PC-3 (cell line): Measurements from ENCODE around the gene FBXO30. TPM values are rescaled to one million over a fixed set of nuclear protein-coding genes. Genes with fewer than 3 reads are reported as not detected.

ENCODE experiments used
- ATAC-seq: fragments of 200-7000 bp; cut with Tn5 transposase; 2 replicates; pipeline ENCODE4 v1.9.1; 2020; ENCODE audit warnings: mild to moderate bottlenecking, moderate library complexity
- BruUV-seq: library from RNA; stranded (reverse); fragments of 400-500 nt; replicated peaks from 2 replicates; lab custom pipeline; 2021; lab: Mats Ljungman, UMichigan
- CTCF ChIA-PET: fragments of 300-600 bp; sonication (Branson Sonifier 250); formaldehyde crosslinking; loops from one replicate; lab custom pipeline; 2022; ENCODE audit warnings: antibody characterized with exemption; lab: Charles Lee
- POLR2A ChIA-PET: fragments of 300-600 bp; sonication (Branson Sonifier 250); formaldehyde crosslinking; loops from one replicate; lab custom pipeline; 2022; ENCODE audit warnings: antibody characterized with exemption; ENCODE audit not compliant: unreplicated experiment; lab: Charles Lee
- DNase-seq: peaks from one replicate; pipeline ENCODE4 v3.0.0-alpha.2; 2015
- H2AFZ ChIP-seq: fragments of 300-600 bp; sonication (generic); 2 replicates; pipeline ENCODE4 v1.6.0; 2016; ENCODE audit warnings: antibody characterized with exemption, low read length
- H3F3A ChIP-seq: fragments of 300-600 bp; sonication (generic); one replicate; pipeline ENCODE4 v1.6.0; 2017; ENCODE audit warnings: antibody characterized with exemption, low read length, control low read depth, mild to moderate bottlenecking; ENCODE audit not compliant: unreplicated experiment
- H3K27ac ChIP-seq: fragments of 300-600 bp; sonication (generic); 2 replicates; pipeline ENCODE4 v1.5.1; 2016; ENCODE audit warnings: mild to moderate bottlenecking, low read length
- H3K27me3 ChIP-seq: fragments of 300-600 bp; sonication (generic); 2 replicates; pipeline ENCODE4 v1.6.1; 2016; ENCODE audit warnings: low read length, mixed read lengths
- H3K36me3 ChIP-seq: fragments of 300-600 bp; sonication (generic); 2 replicates; pipeline ENCODE4 v1.6.1; 2016; ENCODE audit warnings: low read depth, mixed run types, low read length, mixed read lengths
- H3K4me1 ChIP-seq: fragments of 300-600 bp; sonication (generic); 2 replicates; pipeline ENCODE4 v1.5.1; 2016; ENCODE audit warnings: low read length; ENCODE audit not compliant: insufficient read depth
- H3K4me2 ChIP-seq: fragments of 300-600 bp; sonication (generic); 2 replicates; pipeline ENCODE4 v1.6.0; 2016; ENCODE audit warnings: low read length
- H3K4me3 ChIP-seq: fragments of 300-600 bp; sonication (generic); 2 replicates; pipeline ENCODE4 v1.5.1; 2016; ENCODE audit warnings: mild to moderate bottlenecking, low read length, mixed read lengths
- H3K79me2 ChIP-seq: fragments of 300-600 bp; sonication (generic); 2 replicates; pipeline ENCODE4 v1.6.1; 2017; ENCODE audit warnings: low read length, mixed read lengths
- H3K9ac ChIP-seq: fragments of 300-600 bp; sonication (generic); 2 replicates; pipeline ENCODE4 v1.6.0; 2016; ENCODE audit warnings: mild to moderate bottlenecking, low read length
- H3K9me2 ChIP-seq: fragments of 300-600 bp; sonication (generic); replicated peaks from 2 replicates; pipeline ENCODE4 v1.6.1; 2016; ENCODE audit warnings: mixed run types, low read length, mixed read lengths
- H3K9me3 ChIP-seq: fragments of 300-600 bp; sonication (generic); 2 replicates; pipeline ENCODE4 v1.6.1; 2016; ENCODE audit warnings: low read length, mixed read lengths
- H4K20me1 ChIP-seq: fragments of 300-600 bp; sonication (generic); 2 replicates; pipeline ENCODE4 v1.6.1; 2016; ENCODE audit warnings: low read length, mixed read lengths
- EZH2 ChIP-seq: fragments of 300-600 bp; sonication (generic); IDR thresholded peaks from one replicate; pipeline ENCODE4 v1.6.1; 2017; ENCODE audit warnings: antibody characterized with exemption, mild to moderate bottlenecking, low read length; ENCODE audit not compliant: unreplicated experiment
- EZH2phosphoT487 ChIP-seq: fragments of 300-600 bp; sonication (generic); IDR thresholded peaks from 2 replicates; pipeline ENCODE4 v1.6.1; 2018; ENCODE audit warnings: mild to moderate bottlenecking, antibody characterized with exemption, low read length, borderline replicate concordance
- intact Hi-C: fragments of 100-400 bp; cut with micrococcal nuclease; formaldehyde crosslinking; loops from 2 replicates; pipeline ENCODE4 v1.9.0; 2023
- total RNA-seq: library from RNA; depleted of rRNA; stranded (reverse); fragments of >200 nt; gene quantifications from 2 replicates; pipeline ENCODE4 v1.2.3, GENCODE V29; 2014
- TF ChIP-seq, protein P1 (sequence below): fragments of 300-600 bp; sonication (generic); conservative IDR thresholded peaks from 2 replicates; pipeline ENCODE4 v1.5.1; 2017; ENCODE audit warnings: antibody characterized with exemption, low read depth, mild to moderate bottlenecking, low read length

The FBXO30 gene
- total RNA-seq, 1 experiment from 2014 or later = 2.5 TPM

DNA sequence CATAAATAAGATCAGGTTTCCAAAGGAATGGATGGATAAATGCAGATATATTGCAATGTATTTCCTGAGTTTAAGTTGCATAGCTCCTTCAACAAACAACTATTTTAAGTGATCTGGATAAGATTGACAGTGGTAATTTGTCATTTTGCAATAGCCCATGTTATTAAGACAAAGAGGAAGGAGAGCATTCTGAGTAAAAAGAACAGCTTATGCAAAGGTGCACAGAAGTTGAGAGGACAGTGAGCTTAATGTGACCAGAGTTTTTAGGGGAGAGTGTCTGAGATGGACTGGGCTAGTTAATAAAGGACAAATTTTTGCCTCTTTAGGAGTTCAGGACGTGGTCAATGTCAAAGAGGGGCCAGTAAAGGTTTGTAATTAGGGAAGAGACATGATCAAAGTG lies 48.8 kb upstream of the FBXO30 start:
- no peak overlapping the region for H2AFZ ChIP-seq
- POLR2A ChIA-PET = no interaction called here
- no TSS peak for BruUV-seq
- H3K4me2 ChIP-seq = no peak overlapping the region
- no peak overlapping the region for H3K4me3 ChIP-seq
- no peak for TF ChIP-seq EZH2
- TF ChIP-seq, protein P1, sequence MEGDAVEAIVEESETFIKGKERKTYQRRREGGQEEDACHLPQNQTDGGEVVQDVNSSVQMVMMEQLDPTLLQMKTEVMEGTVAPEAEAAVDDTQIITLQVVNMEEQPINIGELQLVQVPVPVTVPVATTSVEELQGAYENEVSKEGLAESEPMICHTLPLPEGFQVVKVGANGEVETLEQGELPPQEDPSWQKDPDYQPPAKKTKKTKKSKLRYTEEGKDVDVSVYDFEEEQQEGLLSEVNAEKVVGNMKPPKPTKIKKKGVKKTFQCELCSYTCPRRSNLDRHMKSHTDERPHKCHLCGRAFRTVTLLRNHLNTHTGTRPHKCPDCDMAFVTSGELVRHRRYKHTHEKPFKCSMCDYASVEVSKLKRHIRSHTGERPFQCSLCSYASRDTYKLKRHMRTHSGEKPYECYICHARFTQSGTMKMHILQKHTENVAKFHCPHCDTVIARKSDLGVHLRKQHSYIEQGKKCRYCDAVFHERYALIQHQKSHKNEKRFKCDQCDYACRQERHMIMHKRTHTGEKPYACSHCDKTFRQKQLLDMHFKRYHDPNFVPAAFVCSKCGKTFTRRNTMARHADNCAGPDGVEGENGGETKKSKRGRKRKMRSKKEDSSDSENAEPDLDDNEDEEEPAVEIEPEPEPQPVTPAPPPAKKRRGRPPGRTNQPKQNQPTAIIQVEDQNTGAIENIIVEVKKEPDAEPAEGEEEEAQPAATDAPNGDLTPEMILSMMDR = no peak
- TF ChIP-seq EZH2phosphoT487 = no peak
- H4K20me1 ChIP-seq = no peaks in the 10 kb centered on the region
- no peaks in the 10 kb centered on the region for H3K4me1 ChIP-seq
- H3F3A ChIP-seq = no peaks in the 10 kb centered on the region
- peaks cover 7% of the 10 kb centered on the region; the same call in 1 of the 2 replicates for H3K36me3 ChIP-seq
- H3K27ac ChIP-seq = no peak overlapping the region
- H3K79me2 ChIP-seq = no peaks in the 10 kb centered on the region
- intact Hi-C loops = no loop called here
- no peaks in the 10 kb centered on the region for H3K9me2 ChIP-seq
- ATAC-seq (no peak), DNase-seq (no peak)
- H3K27me3 ChIP-seq = no peaks in the 10 kb centered on the region
- CTCF ChIA-PET = no interaction called here
- no peak overlapping the region for H3K9ac ChIP-seq
- H3K9me3 ChIP-seq = no peaks in the 10 kb centered on the region

DNA sequence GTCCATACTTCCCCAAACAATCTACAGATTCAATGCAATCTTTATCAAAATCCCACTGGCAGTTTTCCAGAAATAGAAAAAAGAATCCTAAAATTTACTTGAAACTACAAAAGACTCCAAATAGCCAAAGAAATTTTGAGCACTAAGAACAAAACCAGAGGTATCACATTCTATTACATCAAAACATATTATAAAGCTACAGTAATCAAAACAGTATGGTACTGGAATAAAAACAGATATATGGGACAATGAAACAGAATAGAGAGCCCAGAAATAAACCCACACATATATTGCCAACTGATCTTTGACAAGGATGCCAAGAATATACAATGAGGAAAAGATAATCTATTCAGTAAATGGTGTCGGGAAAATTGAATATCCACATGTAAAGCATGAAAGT lies 46.0 kb upstream of the FBXO30 start:
- H3K9ac ChIP-seq = no peak overlapping the region
- H3K79me2 ChIP-seq = no peaks in the 10 kb centered on the region
- H3K27ac ChIP-seq = no peak overlapping the region
- H3K9me3 ChIP-seq = no peaks in the 10 kb centered on the region
- peaks cover 7% of the 10 kb centered on the region; the same call in 1 of the 2 replicates for H3K36me3 ChIP-seq
- intact Hi-C loops = no loop called here
- H3F3A ChIP-seq = no peaks in the 10 kb centered on the region
- no peaks in the 10 kb centered on the region for H4K20me1 ChIP-seq
- CTCF ChIA-PET = no interaction called here
- H3K9me2 ChIP-seq = no peaks in the 10 kb centered on the region
- TF ChIP-seq EZH2 = no peak
- no peak for TF ChIP-seq EZH2phosphoT487
- TF ChIP-seq, protein P1 = no peak
- no peak for DNase-seq
- POLR2A ChIA-PET = no interaction called here
- H3K4me2 ChIP-seq = no peak overlapping the region
- H3K27me3 ChIP-seq = no peaks in the 10 kb centered on the region
- BruUV-seq = no TSS peak
- no peak overlapping the region for H2AFZ ChIP-seq
- no peak overlapping the region for H3K4me3 ChIP-seq
- ATAC-seq = no peak
- H3K4me1 ChIP-seq = no peaks in the 10 kb centered on the region; the same call in 1 of the 2 replicates

DNA sequence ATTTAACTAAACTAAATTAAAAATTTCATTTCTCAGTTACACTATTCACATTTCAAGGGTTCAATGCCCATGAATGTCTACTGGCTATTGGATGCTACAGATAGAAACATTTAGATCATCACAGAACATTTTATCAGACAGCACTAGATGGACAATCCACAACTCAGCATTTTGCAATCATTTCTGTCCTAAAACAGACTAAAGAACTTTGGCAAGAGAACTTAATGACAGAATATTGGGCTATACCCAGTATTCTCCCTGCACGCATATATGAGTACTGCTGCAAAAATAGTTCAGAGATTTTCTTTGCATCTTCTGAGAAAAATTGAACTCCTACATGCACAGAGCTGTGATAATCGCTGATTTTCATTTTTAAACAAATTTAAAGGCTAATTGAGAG lies 36.1 kb upstream of the FBXO30 start:
- intact Hi-C loops = no loop called here

More for the DNA sequence above, 36.1 kb upstream of the FBXO30 start:
- no peaks in the 10 kb centered on the region for H3F3A ChIP-seq
- H3K9me3 ChIP-seq = no peaks in the 10 kb centered on the region
- POLR2A ChIA-PET = no interaction called here
- BruUV-seq = no TSS peak
- no peaks in the 10 kb centered on the region for H3K9me2 ChIP-seq
- H3K79me2 ChIP-seq = no peaks in the 10 kb centered on the region
- DNase-seq = no peak
- no peaks in the 10 kb centered on the region for H3K4me1 ChIP-seq
- H3K9ac ChIP-seq = no peak overlapping the region
- no peak overlapping the region for H3K4me2 ChIP-seq
- CTCF ChIA-PET = no interaction called here
- no peaks in the 10 kb centered on the region for H3K36me3 ChIP-seq
- no peak overlapping the region for H3K27ac ChIP-seq
- H3K27me3 ChIP-seq = no peaks in the 10 kb centered on the region
- ATAC-seq = no peak
- TF ChIP-seq, protein P1 = no peak
- TF ChIP-seq EZH2phosphoT487 (no peak), EZH2 (no peak)
- no peak overlapping the region for H2AFZ ChIP-seq
- no peak overlapping the region for H3K4me3 ChIP-seq
- H4K20me1 ChIP-seq = no peaks in the 10 kb centered on the region
